Upper lobe of left lung (tissue), 4 donors: ENCODE measurements around the gene SNED1.

Experiments used
- CTCF ChIP-seq, 6 experiments: fragments of 450-650 bp in 4 of 6; fragments of 200-600 bp in 2 of 6; sonication (generic) in 2 of 6; IDR thresholded peaks; one replicate each; pipeline ENCODE4 v1.5.1; 2016 to 2019; ENCODE audit warnings: antibody characterized with exemption in 6 of 6
- EP300 ChIP-seq, 4 donors: sonication (generic); formaldehyde crosslinking; IDR thresholded peaks; one replicate each; pipeline ENCODE4 v1.5.1; 2017; ENCODE audit warnings: antibody characterized with exemption in 4 of 4, control low read depth in 2 of 4

DNA sequence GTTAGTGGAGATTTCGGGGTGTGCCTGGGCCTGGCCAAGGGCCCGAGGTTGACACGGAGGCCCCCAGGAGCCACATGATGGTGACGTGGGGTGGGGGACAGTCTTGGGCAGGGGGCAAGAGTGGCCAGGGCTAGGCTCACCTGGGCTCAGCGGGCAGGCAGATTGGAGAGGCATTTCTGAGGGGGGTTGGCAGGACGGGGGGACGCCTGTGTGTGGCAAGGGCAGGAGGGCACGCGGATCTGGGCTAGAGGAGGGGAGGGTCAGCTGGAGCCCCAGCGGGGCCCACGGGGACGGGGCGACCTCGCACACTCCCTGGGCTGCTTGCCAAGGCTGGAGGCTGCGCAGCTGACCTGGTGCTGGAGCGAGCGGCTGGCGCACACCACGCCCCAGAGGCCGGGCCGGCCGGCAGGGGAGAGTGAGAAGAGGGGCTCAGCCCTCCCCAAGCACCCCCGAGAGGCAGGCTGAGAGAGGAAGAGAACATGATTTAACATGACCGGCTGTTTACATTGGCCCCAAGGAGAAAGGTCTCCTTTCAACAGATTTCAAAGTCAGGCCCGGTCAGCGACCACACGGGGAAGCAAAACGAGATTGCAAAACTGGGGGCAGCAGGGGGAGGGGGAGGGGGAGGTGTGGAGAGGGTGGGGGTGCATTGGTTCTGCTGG is 38.0 kb upstream of the SNED1 start:
- TF ChIP-seq CTCF (IDR thresholded peaks at IDR 0.05) (no peak), EP300 (IDR thresholded peaks at IDR 0.05) (no peak)
